ENCODE results near the gene RGPD3.
A peak's percentile ranks its signal among the peaks of the same experiment; 100 is the strongest.
"Not testable (repeated sequence)": the region's sequence is repeated elsewhere in the genome, so short reads cannot be mapped to it uniquely, and the experiment has no call there.

RGPD3 gene

GRCh38 chr2:106479563-106479962 lies 11.3 kb upstream of the RGPD3 start:
- not testable (repeated sequence) for DNase-seq

DNA sequence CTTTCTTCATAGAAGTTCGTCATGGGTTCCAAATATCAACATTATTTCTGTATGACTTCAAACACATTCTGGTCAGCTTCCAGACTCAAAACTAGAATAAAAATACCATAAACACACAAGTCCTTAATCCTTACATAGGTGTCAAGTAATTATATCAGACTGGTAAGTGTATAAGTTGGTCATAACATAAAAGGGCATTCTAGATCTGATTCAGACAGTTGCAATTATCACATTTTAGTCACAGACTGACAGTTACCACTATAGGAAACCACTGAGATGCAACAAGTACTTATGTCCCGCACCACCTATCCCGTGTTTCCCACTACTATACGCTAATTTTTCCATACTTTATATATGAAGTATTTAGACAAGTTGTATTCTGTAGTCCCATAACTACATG lies 9.4 kb upstream of the RGPD3 start:
- not testable (repeated sequence) for DNase-seq

DNA sequence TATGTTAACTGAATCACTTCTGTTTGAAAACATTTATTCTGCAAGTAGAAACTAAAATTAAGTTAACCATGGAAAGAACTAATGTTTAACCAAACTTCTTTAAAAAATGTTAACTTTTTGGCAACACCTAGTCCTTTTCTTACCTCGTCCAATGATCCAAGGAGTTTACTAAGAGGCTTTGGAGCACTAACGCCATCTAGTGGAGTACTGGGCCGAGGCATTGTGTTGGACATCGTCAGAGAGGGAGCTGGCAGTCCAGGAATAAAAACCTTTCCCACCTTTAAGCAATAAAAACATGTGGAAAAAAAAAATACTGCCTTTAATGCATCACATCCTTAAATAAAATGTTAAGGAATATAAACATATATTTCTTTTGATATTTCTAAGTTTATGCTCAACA lies 2.4 kb upstream of the RGPD3 start:
- DNase-seq = peak; percentile 72

GRCh38 chr2:106467516-106467915 lies 697 bp downstream of the RGPD3 start:
- not testable (repeated sequence) for DNase-seq

DNA sequence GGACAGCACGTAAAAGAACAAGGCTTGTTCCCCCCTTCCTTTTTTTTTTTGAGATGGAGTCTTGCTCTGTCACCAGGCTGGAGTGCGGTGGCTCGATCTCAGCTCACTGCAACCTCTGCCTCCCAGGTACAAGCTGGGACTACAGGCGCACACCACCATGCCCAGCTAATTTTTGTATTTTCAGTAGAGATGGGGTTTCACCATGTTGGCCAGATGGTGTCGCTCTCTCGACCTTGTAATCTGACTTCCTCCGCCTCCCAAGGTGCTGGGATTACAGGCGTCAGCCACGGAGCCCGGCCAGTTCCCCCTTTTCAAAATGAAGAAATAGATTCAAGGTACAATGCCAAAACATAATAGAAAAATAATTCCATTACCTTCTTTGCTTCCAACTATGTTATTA lies 6.3 kb downstream of the RGPD3 start:
- DNase-seq = peak; percentile 29

DNA sequence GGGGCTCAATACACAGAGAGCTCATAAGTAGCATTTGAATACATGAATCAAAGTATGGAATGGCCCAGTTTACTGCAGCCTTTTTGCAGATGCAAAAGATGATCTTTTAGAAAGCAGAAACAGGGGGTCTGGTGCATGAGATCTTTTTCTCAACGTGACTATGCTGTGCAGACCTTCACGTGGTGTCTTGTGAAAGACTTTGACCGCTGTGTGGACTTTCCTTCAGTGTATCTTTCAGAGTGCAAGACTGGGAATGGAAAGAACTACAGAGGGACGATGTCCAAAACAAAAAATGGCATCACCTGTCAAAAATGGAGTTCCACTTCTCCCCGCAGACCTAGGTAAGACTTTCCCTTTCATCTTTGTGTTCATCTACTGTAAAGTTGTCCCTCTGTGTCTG lies 77.5 kb downstream of the RGPD3 start:
- not testable (repeated sequence) for DNase-seq

DNA sequence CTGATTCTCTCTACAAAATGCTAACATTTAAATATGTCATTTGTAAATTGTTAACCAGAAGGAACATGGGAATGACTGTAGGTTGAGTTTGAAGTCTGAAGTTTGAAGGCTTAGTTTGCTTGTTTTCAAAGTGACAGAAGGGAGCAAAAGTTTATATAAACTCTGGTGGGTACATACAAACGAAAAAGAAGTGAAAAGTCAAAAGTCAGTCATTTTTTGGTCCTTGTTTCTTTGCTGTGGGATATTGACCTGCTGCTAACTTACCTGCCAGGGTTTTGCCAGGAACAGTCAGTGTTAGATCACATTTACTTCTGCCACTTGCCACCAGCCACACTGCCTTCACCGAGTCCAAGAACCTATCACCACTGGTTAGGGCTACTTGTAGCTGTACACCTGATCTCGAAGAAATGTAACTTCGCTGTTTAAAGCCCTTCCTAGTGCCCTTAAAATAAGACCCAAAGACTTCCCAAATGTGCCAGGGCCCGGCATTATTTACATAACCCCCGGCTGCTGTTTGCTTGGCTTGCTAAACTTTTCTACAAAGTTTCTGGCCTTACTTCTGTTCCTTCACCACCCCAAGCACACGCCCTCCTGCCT lies 79.3 kb downstream of the RGPD3 start:
- DNase-seq = not testable (repeated sequence)

DNA sequence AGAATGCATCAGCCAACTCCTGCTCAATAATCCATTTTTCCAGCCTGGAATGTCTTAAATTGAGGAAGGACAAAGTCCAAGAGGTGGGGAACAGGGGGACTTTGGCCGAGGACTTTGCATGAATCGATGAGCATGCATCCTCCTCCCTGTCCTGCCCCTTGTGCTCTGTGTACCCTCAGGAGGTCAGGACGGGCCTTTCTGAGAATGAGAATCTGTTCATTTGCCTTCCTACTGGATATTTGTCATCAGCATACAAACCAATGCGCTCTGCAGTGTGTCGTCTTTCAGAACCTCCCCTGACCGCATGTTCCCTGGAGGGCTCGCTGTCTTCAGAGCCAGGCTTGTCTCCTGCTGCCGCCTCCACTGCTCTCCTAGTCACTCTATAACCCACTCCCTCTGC lies 83.7 kb downstream of the RGPD3 start:
- DNase-seq = not testable (repeated sequence)

DNA sequence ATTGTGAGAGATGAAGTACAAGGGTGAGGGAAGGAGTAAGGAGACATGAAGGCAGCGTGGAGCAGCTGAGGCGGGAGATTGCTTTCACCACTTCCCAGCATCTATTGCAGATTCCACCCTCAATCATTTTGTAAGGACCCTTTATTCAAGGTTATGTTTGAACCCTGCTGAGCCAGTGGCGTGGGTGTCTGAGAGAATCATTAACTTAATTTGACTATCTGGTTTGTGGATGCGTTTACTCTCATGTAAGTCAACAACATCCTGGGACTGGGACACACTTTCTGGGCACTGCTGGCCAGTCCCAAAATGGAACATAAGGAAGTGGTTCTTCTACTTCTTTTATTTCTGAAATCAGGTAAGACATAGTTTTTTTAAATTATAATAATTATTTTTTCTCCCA lies 86.3 kb downstream of the RGPD3 start:
- DNase-seq = not testable (repeated sequence)

GRCh38 chr2:106379567-106379966 lies 88.6 kb downstream of the RGPD3 start:
- not testable (repeated sequence) for DNase-seq

DNA sequence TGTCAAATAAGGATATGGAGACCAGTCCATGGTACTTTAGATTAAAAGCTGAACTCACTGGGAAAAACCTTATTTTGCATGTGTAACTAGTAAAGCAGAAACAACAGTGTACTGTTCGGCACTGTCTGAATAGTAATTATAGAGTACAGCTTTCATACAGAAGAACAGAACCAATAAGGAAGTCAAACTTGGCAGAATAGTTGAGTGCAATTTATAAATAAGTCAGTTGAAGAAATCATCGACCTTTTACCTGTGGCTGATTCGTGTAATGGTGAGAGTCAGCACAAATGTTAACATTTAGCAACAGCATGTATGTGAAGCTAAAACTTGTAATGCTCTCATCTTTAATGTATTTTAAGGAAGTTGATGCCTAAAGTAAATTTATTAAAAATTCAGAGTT lies 99.0 kb downstream of the RGPD3 start:
- not testable (repeated sequence) for DNase-seq

GRCh38 chr2:106366204-106366885 lies 101.9 kb downstream of the RGPD3 start:
- DNase-seq = no peak

DNA sequence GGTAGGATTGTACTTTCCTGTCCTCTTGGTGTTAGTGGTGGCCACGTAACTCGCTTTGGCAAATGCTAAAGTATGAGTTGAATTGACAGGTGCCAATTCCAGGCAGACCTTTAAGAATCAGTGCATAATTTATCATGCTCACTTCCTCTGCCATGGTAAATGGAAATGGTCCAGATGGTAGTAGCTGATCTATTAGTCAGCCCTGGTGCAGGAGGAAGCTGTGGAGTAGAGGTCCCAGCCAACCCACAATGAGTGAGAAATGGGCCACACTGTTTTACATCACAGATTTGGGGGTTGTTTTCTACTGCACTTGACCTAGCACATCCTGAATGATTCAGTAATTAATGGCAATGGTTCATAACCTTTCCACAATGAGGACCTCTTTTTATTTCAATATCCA lies 104.4 kb downstream of the RGPD3 start:
- DNase-seq = no peak

DNA sequence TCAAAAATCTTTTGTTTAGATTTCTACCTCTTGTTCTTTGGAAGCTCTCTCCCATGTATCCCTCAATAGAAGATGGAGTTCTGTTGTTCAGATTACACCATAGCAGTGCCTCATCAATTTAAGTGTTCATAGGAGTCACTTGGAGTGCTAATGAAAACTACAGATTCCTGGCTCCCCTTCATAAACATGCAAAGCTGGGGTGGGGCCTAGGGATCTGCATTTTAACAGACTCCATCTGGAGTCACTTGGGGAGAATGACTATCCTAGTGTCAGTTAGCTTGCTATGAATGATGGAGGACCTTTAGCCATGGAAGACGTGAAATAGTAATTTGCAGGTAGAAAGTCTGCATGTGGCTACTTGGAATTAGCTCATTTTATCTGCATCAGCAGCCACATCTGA lies 105.4 kb downstream of the RGPD3 start:
- DNase-seq = no peak

DNA sequence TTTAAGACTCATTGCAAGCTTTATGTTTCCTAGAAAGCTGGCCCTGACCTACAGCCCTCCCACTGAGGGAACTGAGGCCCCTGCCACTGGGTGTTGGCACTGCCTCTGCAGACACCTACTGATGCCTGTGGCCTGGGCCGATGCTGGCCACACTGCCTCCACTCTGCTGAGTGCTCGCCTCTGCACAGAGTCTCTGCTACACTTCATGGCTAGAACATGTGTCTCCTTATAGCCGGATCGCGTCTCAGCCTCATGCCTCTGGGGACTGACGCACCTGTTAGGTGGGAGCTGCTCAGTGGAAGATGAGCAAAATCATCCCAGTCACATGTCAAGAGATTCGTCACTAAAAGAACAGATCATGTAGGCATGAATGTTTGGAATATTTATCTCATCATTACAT lies 108.7 kb downstream of the RGPD3 start:
- DNase-seq = no peak

DNA sequence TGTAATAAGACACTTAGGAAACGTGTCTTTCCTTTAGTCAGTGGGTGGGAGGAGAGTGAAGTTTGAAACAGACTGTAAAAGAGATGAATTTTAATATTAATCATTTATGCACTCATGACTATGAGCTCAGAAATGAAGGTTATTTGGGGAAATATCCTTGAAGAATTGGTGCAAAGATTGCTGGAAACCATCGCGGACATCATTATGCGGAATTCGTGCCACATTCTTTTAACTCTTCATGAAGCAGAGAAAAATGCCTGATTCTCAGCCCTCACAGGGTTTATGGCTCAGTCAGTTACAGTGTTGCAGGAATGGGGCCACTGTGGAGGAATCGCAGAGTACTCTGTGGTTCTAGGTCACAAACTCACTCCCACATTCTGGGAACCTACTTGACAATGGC lies 109.7 kb downstream of the RGPD3 start:
- no peak for DNase-seq

DNA sequence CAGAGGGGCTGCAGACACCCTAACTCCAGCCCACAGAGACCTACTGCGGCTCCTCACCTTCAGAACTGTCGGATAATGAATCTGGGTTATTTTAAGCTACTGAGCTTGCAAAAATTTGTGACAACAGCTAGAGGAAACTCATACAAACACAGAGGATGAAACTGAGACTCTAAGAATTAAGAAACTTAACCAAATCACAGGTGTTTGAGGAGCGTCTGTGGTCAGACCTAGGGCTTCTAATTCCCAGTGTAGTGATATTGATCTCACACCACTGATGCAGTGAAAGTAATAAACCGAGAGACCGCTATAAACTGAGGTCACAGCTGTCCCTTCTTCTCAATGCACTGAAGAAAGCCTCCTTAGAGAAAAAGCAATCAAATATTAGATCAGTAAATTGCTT lies 110.1 kb downstream of the RGPD3 start:
- no peak for DNase-seq

- no peak for DNase-seq
These were observed 111.9 kb downstream of the RGPD3 start for GRCh38 chr2:106356291-106356690.

- DNase-seq = no peak
These were observed 114.5 kb downstream of the RGPD3 start for GRCh38 chr2:106353676-106354075.

GRCh38 chr2:106350980-106351379 lies 117.2 kb downstream of the RGPD3 start:
- no peak for DNase-seq

- no peak for DNase-seq
These were observed 123.9 kb downstream of the RGPD3 start for GRCh38 chr2:106344302-106344701.

DNA sequence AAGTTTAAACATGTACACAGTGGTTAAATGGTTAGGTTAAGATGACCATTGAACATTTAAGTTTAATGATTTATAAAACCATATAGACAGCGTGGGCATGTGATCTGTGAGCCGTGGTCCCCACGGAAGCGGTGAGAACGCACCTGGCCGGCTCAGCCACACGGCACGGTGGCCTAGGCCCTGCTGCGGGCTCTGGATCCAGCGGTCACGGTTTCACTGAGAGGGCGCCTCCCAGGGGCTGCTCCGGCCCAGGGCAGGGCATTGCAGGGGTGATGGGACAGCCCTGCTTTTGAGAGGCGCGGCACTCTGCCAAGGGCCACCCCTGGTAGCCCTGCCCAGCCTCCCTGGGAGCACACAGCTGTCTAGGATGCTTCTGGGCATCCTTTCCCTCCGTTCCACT lies 124.9 kb downstream of the RGPD3 start:
- no peak for DNase-seq

- no peak for DNase-seq
These were observed 125.4 kb downstream of the RGPD3 start for GRCh38 chr2:106342831-106343251.

GRCh38 chr2:106341666-106342065 lies 126.5 kb downstream of the RGPD3 start:
- DNase-seq = no peak
